Kidney epithelial cell (primary cell): Measurements from ENCODE around the gene NFIA. TPM values are rescaled to one million over a fixed set of nuclear protein-coding genes. Genes with fewer than 3 reads are reported as not detected.

Source experiments
- DNase-seq: peaks from one replicate; pipeline ENCODE4 v3.0.0-alpha.2; 2010; ENCODE audit warnings: low read depth
- H3K27me3 ChIP-seq: 2 replicates; pipeline ENCODE4 v1.6.0; 2011; ENCODE audit warnings: low read length; ENCODE audit not compliant: control insufficient read depth, insufficient read depth
- H3K36me3 ChIP-seq: 2 replicates; pipeline ENCODE4 v1.5.1; 2011; ENCODE audit warnings: low read length; ENCODE audit not compliant: control insufficient read depth, insufficient read depth
- H3K4me3 ChIP-seq: 2 replicates; pipeline ENCODE4 v1.5.1; 2011; ENCODE audit warnings: low read depth, mild to moderate bottlenecking, control low read depth, low read length
- total RNA-seq: library from RNA; depleted of rRNA; stranded (reverse); fragments of >200 nt; gene quantifications from 2 replicates; pipeline ENCODE4 v1.2.3, GENCODE V29; 2015
- TF ChIP-seq, protein P1 (sequence below): IDR thresholded peaks from 2 replicates; pipeline ENCODE4 v1.5.1; 2011; ENCODE audit warnings: mild to moderate bottlenecking, moderate library complexity, low read length, control low read depth, inconsistent platforms; ENCODE audit not compliant: insufficient read depth, poor library complexity, severe bottlenecking

Gene NFIA
- total RNA-seq, 1 donor from 2014 or later: 3.5 TPM

- DNase-seq: no peak
- Histone ChIP-seq H3K36me3 (no peaks in the 10 kb centered on the region), H3K27me3 (no peaks in the 10 kb centered on the region), H3K4me3 (no peak overlapping the region)
- TF ChIP-seq, protein P1, sequence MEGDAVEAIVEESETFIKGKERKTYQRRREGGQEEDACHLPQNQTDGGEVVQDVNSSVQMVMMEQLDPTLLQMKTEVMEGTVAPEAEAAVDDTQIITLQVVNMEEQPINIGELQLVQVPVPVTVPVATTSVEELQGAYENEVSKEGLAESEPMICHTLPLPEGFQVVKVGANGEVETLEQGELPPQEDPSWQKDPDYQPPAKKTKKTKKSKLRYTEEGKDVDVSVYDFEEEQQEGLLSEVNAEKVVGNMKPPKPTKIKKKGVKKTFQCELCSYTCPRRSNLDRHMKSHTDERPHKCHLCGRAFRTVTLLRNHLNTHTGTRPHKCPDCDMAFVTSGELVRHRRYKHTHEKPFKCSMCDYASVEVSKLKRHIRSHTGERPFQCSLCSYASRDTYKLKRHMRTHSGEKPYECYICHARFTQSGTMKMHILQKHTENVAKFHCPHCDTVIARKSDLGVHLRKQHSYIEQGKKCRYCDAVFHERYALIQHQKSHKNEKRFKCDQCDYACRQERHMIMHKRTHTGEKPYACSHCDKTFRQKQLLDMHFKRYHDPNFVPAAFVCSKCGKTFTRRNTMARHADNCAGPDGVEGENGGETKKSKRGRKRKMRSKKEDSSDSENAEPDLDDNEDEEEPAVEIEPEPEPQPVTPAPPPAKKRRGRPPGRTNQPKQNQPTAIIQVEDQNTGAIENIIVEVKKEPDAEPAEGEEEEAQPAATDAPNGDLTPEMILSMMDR: no peak
Measured at GRCh38 chr1:61362351-61362750, 280.0 kb downstream of the NFIA start.

GRCh38 chr1:61368366-61368765 lies 286.0 kb downstream of the NFIA start:
- DNase-seq: no peak
- Histone ChIP-seq H3K36me3 (no peaks in the 10 kb centered on the region), H3K27me3 (no peaks in the 10 kb centered on the region), H3K4me3 (no peak overlapping the region)
- TF ChIP-seq, protein P1: no peak

- no peak for DNase-seq
- H3K4me3 ChIP-seq: no peak overlapping the region
- H3K36me3 ChIP-seq: no peaks in the 10 kb centered on the region
- TF ChIP-seq, protein P1: no peak
- no peaks in the 10 kb centered on the region for H3K27me3 ChIP-seq
Measured at GRCh38 chr1:61368876-61369275, 286.5 kb downstream of the NFIA start.

DNA sequence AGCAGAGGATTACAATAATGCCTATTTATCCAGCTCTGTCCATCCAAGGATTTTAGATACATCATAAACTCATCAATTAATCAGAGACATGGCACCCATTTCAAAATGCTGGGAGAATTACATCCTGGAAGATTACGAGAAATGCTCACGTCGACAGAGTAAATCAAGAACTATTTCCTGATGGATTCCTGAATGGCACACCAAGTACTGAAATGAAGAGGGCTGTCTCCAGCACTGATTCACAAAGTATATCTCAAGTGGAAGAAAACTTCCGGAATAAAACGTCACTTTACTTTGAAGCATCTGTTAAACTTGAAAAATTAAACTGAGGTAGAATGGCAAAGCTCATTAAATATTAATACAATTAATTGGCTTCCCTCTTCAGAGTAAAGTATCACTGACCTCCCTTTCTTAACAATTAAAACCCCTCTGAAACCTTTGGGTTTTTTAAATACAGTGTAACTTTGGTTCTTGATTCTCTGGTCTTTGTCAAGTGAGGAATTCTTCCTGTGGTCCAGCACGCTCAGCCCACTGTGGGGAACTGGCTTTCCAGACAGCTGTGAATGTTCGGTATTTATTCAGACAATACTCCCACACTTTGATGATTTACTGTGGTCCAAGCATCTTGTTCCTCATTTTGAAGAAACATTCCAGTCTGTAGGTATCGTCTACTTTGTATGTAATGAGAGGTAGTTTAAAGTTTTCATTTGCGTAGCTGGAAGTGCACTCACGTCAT lies 288.0 kb downstream of the NFIA start:
- Histone ChIP-seq H3K36me3 (no peaks in the 10 kb centered on the region), H3K4me3 (no peak overlapping the region), H3K27me3 (no peaks in the 10 kb centered on the region)
- TF ChIP-seq, protein P1: no peak
- no peak for DNase-seq

DNA sequence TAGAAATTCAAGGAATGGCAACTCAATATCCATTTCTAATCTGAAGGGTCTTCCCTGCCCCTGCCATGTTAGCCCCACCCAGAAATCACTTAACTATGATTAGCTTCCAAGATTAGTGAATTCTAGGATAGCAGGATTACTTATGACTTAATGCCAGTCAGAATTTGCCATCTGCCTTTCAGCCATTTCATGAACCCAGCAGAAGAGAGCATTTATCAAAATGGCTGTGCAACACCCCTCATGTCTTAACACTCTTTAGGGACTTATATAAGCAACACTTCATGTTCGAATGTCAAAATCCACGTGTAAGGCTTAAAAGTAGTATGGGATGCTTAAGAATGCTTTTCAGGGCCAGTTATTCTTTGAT lies 288.5 kb downstream of the NFIA start:
- Histone ChIP-seq H3K4me3 (no peak overlapping the region), H3K27me3 (no peaks in the 10 kb centered on the region)
- TF ChIP-seq, protein P1: no peak

GRCh38 chr1:61372944-61373343 lies 290.6 kb downstream of the NFIA start:
- no peaks in the 10 kb centered on the region for H3K36me3 ChIP-seq
- TF ChIP-seq, protein P1: no peak
- H3K4me3 ChIP-seq: no peak overlapping the region
- DNase-seq: no peak
- H3K27me3 ChIP-seq: no peaks in the 10 kb centered on the region

More for the DNA sequence above, 288.5 kb downstream of the NFIA start:
- no peak for DNase-seq
- H3K36me3 ChIP-seq: no peaks in the 10 kb centered on the region
